KMS-11 (cell line): Measurements from ENCODE around the gene ANGPTL8.
A peak's percentile ranks its signal among the peaks of the same experiment; 100 is the strongest.

Experiments
- H2AFZ ChIP-seq: fragments of 200-600 bp; sonication (generic); 2 replicates; pipeline ENCODE4 v1.6.1; 2016; ENCODE audit warnings: antibody characterized with exemption, mixed run types, low read depth
- H3K27ac ChIP-seq: fragments of 200-600 bp; sonication (generic); 2 replicates; pipeline ENCODE4 v1.6.1; 2016; ENCODE audit warnings: mild to moderate bottlenecking, mixed run types
- H3K27me3 ChIP-seq: fragments of 200-600 bp; sonication (generic); 2 replicates; pipeline ENCODE4 v1.6.1; 2017; ENCODE audit warnings: mild to moderate bottlenecking, low read depth, mixed run types, moderate library complexity; ENCODE audit not compliant: insufficient read depth
- H3K36me3 ChIP-seq: fragments of 200-600 bp; sonication (generic); 2 replicates; pipeline ENCODE4 v1.6.1; 2017; ENCODE audit warnings: mild to moderate bottlenecking, mixed run types; ENCODE audit not compliant: insufficient read depth
- H3K4me1 ChIP-seq: fragments of 200-600 bp; sonication (generic); 2 replicates; pipeline ENCODE4 v1.6.1; 2016; ENCODE audit warnings: mild to moderate bottlenecking, low read depth, mixed run types; ENCODE audit not compliant: poor library complexity, severe bottlenecking
- H3K4me2 ChIP-seq: fragments of 200-600 bp; sonication (generic); 2 replicates; pipeline ENCODE4 v1.7.0; 2016; ENCODE audit warnings: mild to moderate bottlenecking, mixed run types
- H3K4me3 ChIP-seq: fragments of 200-600 bp; sonication (generic); IDR thresholded peaks from 2 replicates; pipeline ENCODE4 v1.6.1; 2017; ENCODE audit warnings: low read depth, low read length, mixed read lengths; ENCODE audit not compliant: insufficient read depth
- H3K79me2 ChIP-seq: fragments of 200-600 bp; sonication (generic); 2 replicates; pipeline ENCODE4 v1.6.1; 2016; ENCODE audit warnings: low read depth, mixed run types; ENCODE audit not compliant: insufficient read depth
- H3K9ac ChIP-seq: fragments of 200-600 bp; sonication (generic); 2 replicates; pipeline ENCODE4 v1.6.1; 2016; ENCODE audit warnings: mild to moderate bottlenecking, mixed run types
- H4K20me1 ChIP-seq: fragments of 200-600 bp; sonication (generic); 2 replicates; pipeline ENCODE4 v1.6.1; 2016; ENCODE audit warnings: mild to moderate bottlenecking, mixed run types; ENCODE audit not compliant: insufficient read depth
- TF ChIP-seq, protein P1 (sequence below): fragments of 200-600 bp; sonication (generic); conservative IDR thresholded peaks from 2 replicates; pipeline ENCODE4 v1.6.1; 2017; ENCODE audit warnings: low read depth, mild to moderate bottlenecking, antibody characterized with exemption, low read length, moderate library complexity, mixed read lengths

ANGPTL8 gene

DNA sequence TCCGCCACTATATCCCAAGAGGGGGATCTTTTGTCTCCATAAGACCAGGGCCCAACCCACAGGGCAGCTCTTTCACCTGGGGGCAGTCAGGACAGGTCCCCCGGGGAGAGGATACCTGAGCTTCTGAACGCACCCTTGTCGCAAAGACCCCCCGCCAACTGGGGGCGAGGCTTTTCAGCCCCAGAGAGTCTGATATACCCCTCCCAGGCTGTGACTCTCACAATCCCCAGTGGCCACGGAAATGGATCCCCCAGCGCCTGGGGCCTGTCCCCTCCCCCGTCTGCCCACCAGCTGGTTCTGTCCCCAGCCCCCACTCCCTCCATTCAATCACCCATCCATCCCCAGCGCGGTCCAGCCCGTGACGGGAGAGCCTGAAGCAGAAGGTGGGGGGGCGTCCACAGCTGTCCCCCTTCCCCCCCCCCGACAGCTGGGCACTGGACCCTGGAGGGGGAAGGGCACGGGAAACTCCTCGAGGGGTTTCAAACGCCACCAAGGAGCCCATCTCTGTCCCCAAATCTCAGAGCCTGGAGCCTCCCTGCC lies 22.1 kb downstream of the ANGPTL8 start:
- Histone ChIP-seq H3K27ac (no peak overlapping the region), H3K27me3 (peaks cover 52% of the 10 kb centered on the region), H3K4me3 (no peak overlapping the region), H3K4me1 (no peaks in the 10 kb centered on the region), H3K4me2 (peak overlapping the region; percentile 39), H3K36me3 (no peaks in the 10 kb centered on the region), H4K20me1 (no peaks in the 10 kb centered on the region), H3K79me2 (no peaks in the 10 kb centered on the region), H2AFZ (peak overlapping the region; percentile 67), H3K9ac (no peak overlapping the region)
- TF ChIP-seq, protein P1, sequence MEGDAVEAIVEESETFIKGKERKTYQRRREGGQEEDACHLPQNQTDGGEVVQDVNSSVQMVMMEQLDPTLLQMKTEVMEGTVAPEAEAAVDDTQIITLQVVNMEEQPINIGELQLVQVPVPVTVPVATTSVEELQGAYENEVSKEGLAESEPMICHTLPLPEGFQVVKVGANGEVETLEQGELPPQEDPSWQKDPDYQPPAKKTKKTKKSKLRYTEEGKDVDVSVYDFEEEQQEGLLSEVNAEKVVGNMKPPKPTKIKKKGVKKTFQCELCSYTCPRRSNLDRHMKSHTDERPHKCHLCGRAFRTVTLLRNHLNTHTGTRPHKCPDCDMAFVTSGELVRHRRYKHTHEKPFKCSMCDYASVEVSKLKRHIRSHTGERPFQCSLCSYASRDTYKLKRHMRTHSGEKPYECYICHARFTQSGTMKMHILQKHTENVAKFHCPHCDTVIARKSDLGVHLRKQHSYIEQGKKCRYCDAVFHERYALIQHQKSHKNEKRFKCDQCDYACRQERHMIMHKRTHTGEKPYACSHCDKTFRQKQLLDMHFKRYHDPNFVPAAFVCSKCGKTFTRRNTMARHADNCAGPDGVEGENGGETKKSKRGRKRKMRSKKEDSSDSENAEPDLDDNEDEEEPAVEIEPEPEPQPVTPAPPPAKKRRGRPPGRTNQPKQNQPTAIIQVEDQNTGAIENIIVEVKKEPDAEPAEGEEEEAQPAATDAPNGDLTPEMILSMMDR = no peak

DNA sequence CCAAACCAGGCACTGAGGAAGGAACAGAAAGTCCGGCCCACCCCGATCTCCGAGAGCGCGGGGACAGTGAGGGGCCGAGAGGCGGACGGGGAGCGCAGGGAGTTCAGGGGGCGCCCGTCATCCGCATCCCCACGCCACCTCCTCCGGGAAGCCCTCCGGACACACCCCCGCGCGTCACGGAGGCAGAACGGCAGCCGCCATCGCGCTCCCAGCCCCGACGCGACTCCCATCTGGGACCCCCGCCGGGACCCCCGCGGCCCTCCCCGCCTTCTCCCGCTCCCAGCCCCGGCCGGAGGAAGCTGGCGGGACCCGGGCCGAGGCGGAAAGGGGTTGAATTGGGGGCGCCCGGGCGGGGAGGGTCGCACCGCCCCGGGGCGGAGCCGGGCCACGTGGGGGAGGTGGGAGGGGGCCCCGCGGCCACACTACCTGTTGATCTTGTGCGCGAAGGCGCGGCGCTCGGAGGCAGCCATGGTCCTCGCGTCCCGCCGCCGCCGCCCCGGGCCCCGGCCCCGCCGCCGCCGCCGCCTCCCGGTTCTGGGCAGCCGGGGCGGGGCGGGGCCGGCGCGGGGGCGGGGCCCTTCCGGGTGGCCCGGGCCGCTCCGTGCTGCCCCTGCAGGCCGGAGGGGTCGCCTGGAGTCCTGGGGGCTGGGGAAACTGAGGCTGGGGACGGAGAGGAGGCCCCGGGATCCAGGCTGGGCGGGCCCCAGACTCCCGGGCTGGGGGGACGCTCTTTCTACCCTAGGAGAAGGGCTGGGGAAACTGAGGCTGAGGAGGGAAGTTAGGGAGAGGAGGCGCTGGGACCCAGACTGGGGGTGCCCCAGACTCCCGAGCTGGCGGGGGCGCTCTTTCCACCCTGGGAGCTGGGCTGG lies 22.8 kb downstream of the ANGPTL8 start, which contains the start of gene DOCK6:
DOCK6 (minus strand) TSS at position 554 of the 869 bp plus-strand sequence; CDS start at position 470, 84 bp downstream.
- Histone ChIP-seq H2AFZ (peak within 1 kb of the TSS; percentile 67), H3K36me3 (no peaks in the 10 kb centered on the region), H4K20me1 (no peaks in the 10 kb centered on the region), H3K27me3 (peaks cover 57% of the 10 kb centered on the region), H3K4me3 (no peak within 1 kb of the TSS), H3K27ac (no peak within 1 kb of the TSS), H3K4me2 (peak within 1 kb of the TSS; percentile 54), H3K4me1 (no peaks in the 10 kb centered on the region), H3K79me2 (no peaks in the 10 kb centered on the region), H3K9ac (no peak within 1 kb of the TSS)
- TF ChIP-seq, protein P1 = no peak

DNA sequence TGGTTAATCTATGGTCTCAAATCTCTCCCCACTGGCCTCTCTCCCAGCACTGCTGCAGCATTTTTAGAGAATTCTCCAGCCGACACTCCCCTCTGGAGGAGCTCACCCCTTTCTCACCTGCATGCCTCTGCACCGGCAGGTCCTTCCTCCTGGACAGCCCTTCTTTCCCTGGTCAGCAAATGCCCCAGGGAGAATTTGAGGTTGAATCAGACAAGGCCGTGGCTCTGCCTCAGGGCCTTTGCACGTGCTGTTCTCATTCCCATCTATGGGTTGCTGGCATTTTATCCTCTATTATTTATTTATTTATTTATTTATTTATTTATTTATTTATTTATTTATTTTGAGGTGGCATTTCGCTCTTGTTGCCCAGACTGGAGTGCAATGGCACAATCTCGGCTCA lies 24.3 kb downstream of the ANGPTL8 start:
- no peaks in the 10 kb centered on the region for H4K20me1 ChIP-seq
- no peak overlapping the region for H3K4me3 ChIP-seq
- H3K9ac ChIP-seq = no peak overlapping the region
- no peaks in the 10 kb centered on the region for H3K79me2 ChIP-seq
- H3K4me1 ChIP-seq = no peaks in the 10 kb centered on the region
- H3K36me3 ChIP-seq = no peaks in the 10 kb centered on the region
- H3K27me3 ChIP-seq = peaks cover 68% of the 10 kb centered on the region
- TF ChIP-seq, protein P1 = no peak
- H3K4me2 ChIP-seq = no peak overlapping the region
- H3K27ac ChIP-seq = no peak overlapping the region
- no peak overlapping the region for H2AFZ ChIP-seq

DNA sequence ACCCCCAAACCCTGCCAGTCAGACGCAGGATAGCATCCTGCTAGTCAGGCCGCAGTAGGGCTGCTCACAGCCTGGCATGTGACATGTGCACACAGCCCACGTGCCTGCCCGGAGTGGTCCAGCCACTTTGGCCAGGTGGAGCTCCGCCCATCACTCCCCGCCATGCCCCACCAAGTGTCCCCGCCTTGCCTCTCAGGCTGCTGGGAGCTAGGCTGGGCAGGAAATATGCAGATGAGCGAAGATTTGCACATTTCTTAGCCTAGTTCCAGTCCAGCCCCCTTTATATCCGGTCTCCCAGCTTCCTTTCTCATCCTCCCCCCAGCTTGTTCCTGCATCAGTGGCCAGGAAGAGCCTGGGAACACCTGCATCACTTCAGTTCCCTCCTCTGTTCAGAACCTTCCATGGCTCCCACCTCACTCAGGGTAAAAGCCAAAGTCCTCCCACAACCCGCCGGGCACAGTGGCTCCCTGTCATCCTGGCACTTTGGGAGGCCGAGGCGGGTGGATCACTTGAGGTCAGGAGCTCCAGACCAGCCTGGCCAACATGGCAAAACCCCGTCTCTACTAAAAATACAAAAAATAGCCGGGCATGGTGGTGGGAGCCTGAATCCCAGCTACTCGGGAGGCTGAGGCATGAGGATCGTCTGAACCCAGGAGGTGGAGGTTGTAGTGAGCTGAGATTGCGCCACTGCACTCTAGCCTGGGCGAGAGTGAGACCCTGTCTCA lies 25.2 kb downstream of the ANGPTL8 start:
- Histone ChIP-seq H4K20me1 (no peaks in the 10 kb centered on the region), H3K9ac (no peak overlapping the region), H3K27ac (no peak overlapping the region), H3K4me2 (no peak overlapping the region), H3K4me1 (no peaks in the 10 kb centered on the region), H3K4me3 (no peak overlapping the region), H2AFZ (no peak overlapping the region), H3K79me2 (no peaks in the 10 kb centered on the region), H3K36me3 (no peaks in the 10 kb centered on the region), H3K27me3 (peaks cover 73% of the 10 kb centered on the region)
- TF ChIP-seq, protein P1 = no peak
